B cell (primary cell): ENCODE measurements around the gene CARD9. TPM values are rescaled to one million over a fixed set of nuclear protein-coding genes. Genes with fewer than 3 reads are reported as not detected.

ENCODE experiments used
- ATAC-seq: fragments of 200-7000 bp; cut with Tn5 transposase; one replicate; pipeline ENCODE4 v1.10.0; 2021; ENCODE audit warnings: low read depth, mild to moderate bottlenecking, moderate number of reproducible peaks, moderate library complexity
- CTCF ChIA-PET: fragments of 350-600 bp; sonication (Branson Sonifier 250); formaldehyde crosslinking; loops from one replicate; lab custom pipeline; 2021; ENCODE audit warnings: antibody characterized with exemption, inconsistent platforms; lab: Charles Lee
- POLR2A ChIA-PET: fragments of 350-600 bp; sonication (Branson Sonifier 250); formaldehyde crosslinking; loops from one replicate; lab custom pipeline; 2021; ENCODE audit warnings: antibody characterized with exemption; lab: Charles Lee
- DNase-seq: peaks from one replicate; pipeline ENCODE4 v3.0.0; 2013
- H2AFZ ChIP-seq: 2 replicates; pipeline ENCODE4 v1.6.1; 2012; ENCODE audit warnings: mild to moderate bottlenecking, low read depth, low read length; ENCODE audit not compliant: insufficient read depth, poor library complexity, severe bottlenecking
- H3K27ac ChIP-seq, 2 donors: 1 replicate in 1 of 2; 2 replicates in 1 of 2; pipeline ENCODE4 v1.5.1; 2012 to 2013; ENCODE audit warnings: low read length in 2 of 2, mild to moderate bottlenecking in 2 of 2, moderate library complexity in 1 of 2
- H3K27me3 ChIP-seq, 4 experiments: fragments of 200-600 bp in 1 of 4; sonication (generic) in 1 of 4; replicated peaks in 1 of 4; 1 replicate in 2 of 4; 2 replicates in 2 of 4; pipeline versions ENCODE4 v1.6.1 to v1.7.0; 2013 to 2016; ENCODE audit warnings: low read length in 3 of 4, mild to moderate bottlenecking in 2 of 4, mixed read lengths in 1 of 4, moderate library complexity in 1 of 4; ENCODE audit not compliant: insufficient read depth in 4 of 4, control insufficient read depth in 3 of 4; ENCODE audit errors: control extremely low read depth in 1 of 4
- H3K36me3 ChIP-seq, 2 experiments: replicated peaks in 1 of 2; 1 replicate in 1 of 2; 2 replicates in 1 of 2; pipeline versions ENCODE4 v1.6.1 to v1.7.1; 2013; ENCODE audit warnings: low read length in 1 of 2; ENCODE audit not compliant: insufficient read depth in 2 of 2, control insufficient read depth in 1 of 2; ENCODE audit errors: control extremely low read depth in 1 of 2, extremely low read depth in 1 of 2
- H3K4me1 ChIP-seq, 2 donors: fragments of 200-600 bp in 1 of 2; sonication (generic) in 1 of 2; 1 replicate in 1 of 2; 2 replicates in 1 of 2; pipeline versions ENCODE4 v1.5.1 to v1.6.1; 2013 to 2017; ENCODE audit warnings: low read length in 2 of 2; ENCODE audit not compliant: control insufficient read depth in 2 of 2, insufficient read depth in 2 of 2
- H3K4me2 ChIP-seq: replicated peaks from 2 replicates; pipeline ENCODE3; 2012; ENCODE audit warnings: mild to moderate bottlenecking, low read depth, low read length; ENCODE audit not compliant: poor library complexity, severe bottlenecking
- H3K4me3 ChIP-seq, 5 experiments: fragments of 200-600 bp in 1 of 5; sonication (generic) in 1 of 5; 1 replicate in 3 of 5; 2 replicates in 2 of 5; pipeline versions ENCODE4 v1.5.1 to v1.7.0; 2011 to 2016; ENCODE audit warnings: low read length in 4 of 5, mild to moderate bottlenecking in 4 of 5, low read depth in 2 of 5, control low read depth in 1 of 5, moderate library complexity in 1 of 5; ENCODE audit not compliant: insufficient read depth in 1 of 5; ENCODE audit errors: control extremely low read depth in 1 of 5, extremely low read depth in 1 of 5
- H3K79me2 ChIP-seq: fragments of 200-600 bp; sonication (generic); one replicate; pipeline ENCODE4 v1.6.0; 2016; ENCODE audit warnings: low read length; ENCODE audit not compliant: control insufficient read depth, insufficient read depth
- H3K9ac ChIP-seq: fragments of 200-600 bp; sonication (generic); 2 replicates; pipeline ENCODE4 v1.6.1; 2017; ENCODE audit warnings: mild to moderate bottlenecking, low read length, moderate library complexity
- H3K9me3 ChIP-seq, 3 donors: one replicate each; pipeline versions ENCODE4 v1.6.1 to v1.7.1; 2013; ENCODE audit warnings: low read length in 2 of 3; ENCODE audit not compliant: control insufficient read depth in 2 of 3, insufficient read depth in 1 of 3; ENCODE audit errors: control extremely low read depth in 1 of 3
- H4K20me1 ChIP-seq: 2 replicates; pipeline ENCODE4 v1.6.0; 2012; ENCODE audit warnings: mild to moderate bottlenecking, low read length; ENCODE audit not compliant: insufficient read depth, control insufficient read depth, poor library complexity, severe bottlenecking
- H3K27ac Mint-ChIP-seq: one replicate; pipeline ENCODE4 v1.8.0; 2021; ENCODE audit warnings: mixed read lengths
- H3K27me3 Mint-ChIP-seq: one replicate; pipeline ENCODE4 v1.8.0; 2021; ENCODE audit warnings: mixed read lengths
- H3K4me1 Mint-ChIP-seq: one replicate; pipeline ENCODE4 v1.8.0; 2021; ENCODE audit warnings: mixed read lengths
- H3K4me3 Mint-ChIP-seq: one replicate; pipeline ENCODE4 v1.8.0; 2021; ENCODE audit warnings: mixed read lengths
- H3K9me3 Mint-ChIP-seq: one replicate; pipeline ENCODE4 v1.8.0; 2022; ENCODE audit warnings: mixed read lengths; ENCODE audit not compliant: insufficient read depth
- CTCF ChIP-seq: fragments of 200-600 bp; IDR thresholded peaks from one replicate; pipeline ENCODE4 v1.8.0; 2022; ENCODE audit warnings: antibody characterized with exemption, mild to moderate bottlenecking
- EZH2 ChIP-seq: IDR thresholded peaks from 2 replicates; pipeline ENCODE4 v1.6.1; 2012; ENCODE audit warnings: borderline replicate concordance, low read depth, mild to moderate bottlenecking, moderate library complexity, low read length; ENCODE audit not compliant: insufficient read depth, poor library complexity, severe bottlenecking
- WGBS: methylation state at CpG from one replicate; pipeline ENCODE4 v1.1.5; 2013; ENCODE audit warnings: missing lambda C conversion rate; ENCODE audit not compliant: insufficient coverage; 5-methylcytosine and 5-hydroxymethylcytosine counted together
- intact Hi-C: fragments of 100-400 bp; cut with micrococcal nuclease; formaldehyde crosslinking; loops from one replicate; pipeline ENCODE4 v1.10.0; 2022
- polyA plus RNA-seq: library from polyadenylated mRNA; depleted of rRNA; stranded (reverse); fragments of >200 nt; gene quantifications from 2 replicates; pipeline ENCODE4 v1.2.3, GENCODE V29; 2012
- total RNA-seq, 2 donors: library from RNA; stranded (reverse); fragments of 120-200 nt in 1 of 2; gene quantifications; 1 replicate in 1 of 2; 2 replicates in 1 of 2; pipeline versions ENCODE4 v1.2.3 to v1.2.4, GENCODE V29; 2013 to 2022

The CARD9 gene
- total and polyA plus RNA-seq, 2 donors (not counting 1 experiment from before 2014, with no cell fraction given) = 0.57 to 1.1 TPM

- Histone ChIP-seq H3K79me2 (peaks cover 12% of the 10 kb centered on the region), H3K9ac (no peak overlapping the region), H3K9me3 (no peaks in the 10 kb centered on the region), H4K20me1 (no peaks in the 10 kb centered on the region), H3K4me2 (no peak overlapping the region), H3K4me1 (peaks cover 22 to 23% of the 10 kb centered on the region in 2 donors), H2AFZ (no peak overlapping the region), H3K27me3 (peaks cover 0 to 20% (median 10%) of the 10 kb centered on the region in 4 experiments), H3K27ac (no peak overlapping the region), H3K4me3 (no peak overlapping the region), H3K36me3 (no peaks in the 10 kb centered on the region)
- DNase-seq (no peak), ATAC-seq (no peak)
- WGBS = 91% methylated on average over 13 of the region's 15 CpGs
- Mint-ChIP-seq H3K27me3 (peaks cover 5% of the 10 kb centered on the region), H3K4me1 (peaks cover 7% of the 10 kb centered on the region), H3K9me3 (no peaks in the 10 kb centered on the region), H3K27ac (no peak overlapping the region), H3K4me3 (no peak overlapping the region)
- intact Hi-C loops = no loop called here
- TF ChIP-seq CTCF = no peak
- no peak for TF ChIP-seq EZH2
- POLR2A ChIA-PET = no interaction called here
- CTCF ChIA-PET = no interaction called here
Observed at GRCh38 chr9:136331030-136331429, 42.4 kb downstream of the CARD9 start.

GRCh38 chr9:136330406-136330990, 43.0 kb downstream of the CARD9 start:
- H3K4me3 Mint-ChIP-seq = no peak overlapping the region

More at GRCh38 chr9:136330406-136330990, 43.0 kb downstream of the CARD9 start:
- Histone ChIP-seq H3K79me2 (peaks cover 12% of the 10 kb centered on the region), H3K9me3 (no peaks in the 10 kb centered on the region), H3K4me1 (peaks cover 22 to 23% of the 10 kb centered on the region in 2 donors), H4K20me1 (no peaks in the 10 kb centered on the region), H3K4me2 (no peak overlapping the region), H2AFZ (no peak overlapping the region), H3K27ac (no peak overlapping the region), H3K4me3 (no peak overlapping the region), H3K9ac (no peak overlapping the region), H3K36me3 (no peaks in the 10 kb centered on the region), H3K27me3 (peaks cover 0 to 25% (median 12%) of the 10 kb centered on the region in 4 experiments)
- peaks cover 7% of the 10 kb centered on the region for H3K4me1 Mint-ChIP-seq
- ATAC-seq (no peak), DNase-seq (no peak)
- ChIA-PET POLR2A (no interaction called here), CTCF (no interaction called here)
- 73% methylated on average over 10 of the region's 14 CpGs for WGBS
- TF ChIP-seq CTCF (no peak), EZH2 (no peak)
- H3K27me3 Mint-ChIP-seq = peaks cover 5% of the 10 kb centered on the region
- H3K9me3 Mint-ChIP-seq = no peaks in the 10 kb centered on the region
- H3K27ac Mint-ChIP-seq = no peak overlapping the region
- intact Hi-C loops = no loop called here
